Activated CD4-positive, alpha-beta T cell treated with anti-CD3 and anti-CD28 coated beads, Interleukin-2, Interleukin-6, amounts not matched to agents 100 ng/mL and 50 ng/mL, durations not matched to agents 16 hours and 8 hours (primary cell): ENCODE data around the gene LRP2.
"Not testable (repeated sequence)": the region's sequence is repeated elsewhere in the genome, so short reads cannot be mapped to it uniquely, and the experiment has no call there.

ENCODE experiments used
- DNase-seq: peaks from one replicate; pipeline ENCODE4 v3.0.0-alpha.2; 2020

Gene LRP2

GRCh38 chr2:169345486-169346437 is 16.6 kb downstream of the LRP2 start:
- no peak for DNase-seq

DNA sequence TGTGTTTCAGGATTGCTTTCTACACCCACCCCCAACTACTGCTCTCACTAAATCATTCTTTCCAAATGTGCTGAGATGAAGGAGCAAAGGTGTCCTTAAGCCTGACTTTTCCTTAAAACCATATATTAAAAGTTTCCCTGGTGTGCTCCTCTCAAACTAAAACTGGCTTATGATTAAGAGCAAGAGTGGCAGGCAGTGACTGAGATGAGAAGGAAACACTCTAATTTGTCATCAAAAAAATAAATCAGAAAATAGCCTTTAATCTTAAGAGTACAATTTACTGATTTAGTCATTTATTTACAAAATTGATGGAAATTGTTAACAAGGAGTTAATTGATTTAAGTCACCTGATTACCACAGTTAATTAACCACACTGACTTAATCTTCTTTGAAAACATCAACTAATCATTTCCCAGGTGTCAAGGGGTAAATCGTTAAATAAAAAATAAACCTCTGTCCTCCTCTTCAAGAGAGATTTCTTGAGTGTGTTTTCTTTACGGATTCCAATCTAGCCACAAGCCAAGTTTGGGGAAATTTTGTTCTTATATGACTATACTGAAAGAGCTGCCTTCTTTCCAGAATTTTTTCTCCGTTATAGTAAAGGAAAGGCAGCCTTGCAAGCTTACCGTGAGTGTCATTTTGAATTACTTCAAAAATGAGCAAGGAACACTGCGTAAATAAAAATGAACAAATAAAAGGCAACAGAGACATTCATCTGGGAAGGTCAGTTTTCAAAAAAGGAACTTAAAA is 17.4 kb downstream of the LRP2 start:
- DNase-seq = no peak

GRCh38 chr2:169343202-169343601 is 19.1 kb downstream of the LRP2 start:
- DNase-seq = no peak

- DNase-seq = no peak
These were observed 22.7 kb downstream of the LRP2 start for GRCh38 chr2:169339657-169340056.

DNA sequence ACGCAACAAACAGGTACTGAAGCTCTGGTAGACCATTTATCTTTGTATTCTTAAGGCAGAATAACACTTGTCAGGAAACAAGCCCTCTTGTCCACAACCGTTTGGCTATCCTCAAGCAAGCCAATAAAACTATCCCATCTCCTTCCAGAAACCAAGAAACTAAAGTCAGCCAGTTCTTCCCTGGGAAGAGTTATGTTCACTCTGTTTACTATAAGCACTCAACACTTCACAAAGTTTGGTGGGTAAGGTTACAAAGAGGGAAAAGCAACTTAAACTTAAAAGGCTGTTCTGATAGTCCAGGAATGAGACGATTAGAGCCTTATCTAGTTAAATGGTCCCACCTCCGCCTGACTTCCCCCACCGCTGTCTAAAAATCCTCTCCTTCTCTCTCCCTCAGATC is 25.6 kb downstream of the LRP2 start:
- DNase-seq = no peak

GRCh38 chr2:169330555-169331198 is 31.7 kb downstream of the LRP2 start:
- no peak for DNase-seq

- DNase-seq = no peak
These were observed 32.4 kb downstream of the LRP2 start for GRCh38 chr2:169329688-169330554.

- DNase-seq = no peak
These were observed 33.5 kb downstream of the LRP2 start for GRCh38 chr2:169328785-169329184.

GRCh38 chr2:169327837-169328236 is 34.5 kb downstream of the LRP2 start:
- DNase-seq = not testable (repeated sequence)

DNA sequence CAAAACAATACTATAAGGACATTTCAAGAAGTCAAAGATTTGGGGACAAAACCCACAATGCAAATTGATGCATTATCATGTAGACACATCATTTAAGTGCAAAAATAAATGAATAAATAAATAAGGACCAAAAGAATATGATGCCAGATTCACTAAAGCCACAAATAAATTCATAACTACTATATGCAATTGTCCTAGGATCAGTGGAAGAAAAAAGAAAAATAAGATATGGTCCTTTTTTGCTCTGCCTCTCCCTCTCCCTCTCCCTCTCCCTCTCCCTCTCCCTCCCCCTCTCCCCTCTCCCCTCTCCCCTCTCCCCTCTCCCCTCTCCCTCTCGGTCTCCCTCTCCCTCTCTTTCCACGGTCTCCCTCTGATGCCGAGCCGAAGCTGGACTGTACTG is 36.4 kb downstream of the LRP2 start:
- DNase-seq = not testable (repeated sequence)

GRCh38 chr2:169324581-169325260 is 37.6 kb downstream of the LRP2 start:
- DNase-seq = no peak

- DNase-seq = no peak
These were observed 38.5 kb downstream of the LRP2 start for GRCh38 chr2:169323841-169324240.

DNA sequence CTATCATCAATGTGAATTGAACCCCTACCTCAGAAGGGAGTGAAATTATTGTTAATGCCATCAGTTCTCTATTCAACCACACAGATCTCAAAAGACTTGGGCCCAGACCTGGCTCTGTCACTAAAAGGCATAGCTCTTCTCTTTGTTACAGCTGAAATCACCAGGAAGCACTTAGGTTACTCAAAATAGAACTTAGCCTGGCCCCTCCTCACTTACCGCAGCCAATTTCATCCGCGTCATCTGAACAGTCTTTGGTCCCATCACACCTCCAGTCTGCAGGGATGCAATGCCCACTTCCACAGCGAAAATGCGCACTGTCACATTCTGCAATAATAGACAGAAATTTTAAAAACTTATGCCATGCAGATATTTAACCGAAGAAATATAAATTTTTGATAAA is 41.8 kb downstream of the LRP2 start:
- no peak for DNase-seq

DNA sequence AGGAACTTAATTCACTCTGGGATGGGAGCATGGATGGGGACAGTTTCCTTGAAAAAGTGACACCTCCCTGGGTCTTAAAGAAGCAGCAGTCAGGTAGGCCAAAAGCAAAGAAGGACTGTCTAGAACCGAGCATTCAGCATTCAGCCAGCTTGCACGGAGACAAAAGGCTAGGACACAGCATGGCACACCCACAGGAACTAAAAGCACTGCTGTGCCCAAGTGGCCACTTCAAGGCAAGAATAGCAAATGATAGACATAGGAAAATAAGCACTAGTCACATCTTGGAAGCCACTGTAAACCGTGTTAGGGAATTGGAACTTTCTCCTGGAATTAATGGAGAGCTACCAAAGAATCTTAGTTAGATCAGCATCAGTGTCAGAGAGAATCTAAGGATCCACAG is 47.0 kb downstream of the LRP2 start:
- no peak for DNase-seq

DNA sequence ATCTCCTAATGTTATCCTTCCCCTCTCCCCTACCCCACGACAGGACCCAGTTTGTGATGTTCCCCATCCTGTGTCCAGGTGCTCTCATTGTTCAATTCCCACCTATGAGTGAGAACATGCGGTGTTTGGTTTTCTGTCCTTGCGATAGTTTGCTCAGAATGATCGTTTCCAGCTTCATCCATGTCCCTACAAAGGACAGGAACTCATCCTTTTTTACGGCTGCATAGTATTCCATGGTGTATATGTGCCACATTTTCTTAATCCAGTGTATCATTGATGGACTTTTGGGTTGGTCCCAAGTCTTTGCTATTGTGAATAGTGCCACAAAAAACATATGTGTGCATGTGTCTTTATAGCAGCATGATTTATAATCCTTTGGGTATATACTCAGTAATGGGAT is 54.0 kb downstream of the LRP2 start:
- DNase-seq = not testable (repeated sequence)

DNA sequence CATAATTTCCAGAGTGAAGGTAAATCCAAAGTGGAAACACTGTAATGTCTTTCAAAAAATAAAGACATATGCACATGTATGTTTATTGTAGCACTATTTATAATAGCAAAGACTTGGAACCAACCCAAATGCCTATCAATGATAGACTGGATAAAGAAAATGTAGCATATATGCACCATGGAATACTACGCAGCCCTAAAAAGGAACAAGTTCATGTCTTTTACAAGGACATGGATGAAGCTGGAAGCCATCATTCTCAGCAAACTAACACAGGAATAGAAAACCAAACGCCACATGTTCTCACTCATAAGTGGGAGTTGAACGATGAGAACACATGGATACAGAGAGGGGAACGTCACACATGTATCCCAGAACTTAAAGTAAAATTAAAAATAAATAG is 57.6 kb downstream of the LRP2 start:
- not testable (repeated sequence) for DNase-seq

GRCh38 chr2:169303579-169304305 is 58.6 kb downstream of the LRP2 start:
- DNase-seq = no peak

- no peak for DNase-seq
These were observed 60.0 kb downstream of the LRP2 start for GRCh38 chr2:169302364-169302763.

DNA sequence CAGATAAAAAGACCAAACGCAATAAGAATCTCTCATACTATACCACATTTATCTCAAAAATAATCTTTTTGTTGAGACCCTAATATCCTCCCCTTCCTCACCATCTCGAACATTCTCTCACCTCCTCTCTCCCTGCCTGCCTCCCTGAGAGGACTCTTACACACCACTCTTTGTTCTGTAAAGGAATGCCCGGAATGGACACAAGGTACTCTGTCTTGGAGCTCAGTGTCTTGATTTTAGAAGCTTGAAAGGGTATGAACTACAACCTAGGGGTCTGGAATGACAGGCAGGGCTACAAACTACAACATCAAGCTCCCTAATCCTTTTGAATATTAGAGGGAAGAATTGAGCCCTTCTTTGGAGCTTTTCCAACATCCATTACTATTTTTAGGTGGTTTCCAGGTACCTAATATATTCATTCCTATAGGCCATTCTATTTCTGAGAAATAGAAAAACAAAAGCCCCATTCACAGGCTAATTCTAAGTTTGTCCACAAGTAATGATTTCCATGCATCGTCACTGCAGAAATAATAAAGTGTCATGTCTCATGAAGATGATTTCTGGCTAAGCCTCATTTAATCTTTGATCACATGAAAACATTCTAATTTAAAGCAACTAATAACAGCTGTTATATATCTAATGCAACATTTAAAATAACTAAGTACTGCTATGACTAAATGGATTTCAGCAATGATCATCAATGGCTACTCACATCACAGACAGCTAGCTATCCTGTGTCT is 60.6 kb downstream of the LRP2 start:
- DNase-seq = no peak
